GM12878 (cell line): ENCODE results near the gene AKT3.

Experiments used
- POLR2A ChIP-seq: IDR thresholded peaks from 2 replicates; pipeline ENCODE4 v1.6.1; 2011; ENCODE audit warnings: low read depth, mild to moderate bottlenecking, low read length
- POLR2AphosphoS5 ChIP-seq: IDR thresholded peaks from 2 replicates; pipeline ENCODE4 v1.6.1; 2011; ENCODE audit warnings: mild to moderate bottlenecking, low read length, inconsistent platforms
- REST ChIP-seq: IDR thresholded peaks from 2 replicates; pipeline ENCODE4 v1.6.1; 2012; ENCODE audit warnings: mild to moderate bottlenecking, low read depth, low read length
- ZNF274 ChIP-seq: IDR thresholded peaks from one replicate; pipeline ENCODE4 v1.8.0; 2011; ENCODE audit not compliant: insufficient read length, insufficient read depth

GRCh38 chr1:243848858-243849420 lies 1.1 kb downstream of the AKT3 start:
- TF ChIP-seq POLR2A, result no peak; the same call in 1 of the 2 replicates
- no peak for TF ChIP-seq REST
- no peak for TF ChIP-seq ZNF274
- TF ChIP-seq POLR2AphosphoS5, result no peak
